MM.1S (cell line): ENCODE data around the gene BID.

ENCODE experiments used
- EZH2 ChIP-seq: fragments of 300-600 bp; sonication (generic); optimal IDR thresholded peaks from 2 replicates; pipeline ENCODE3; 2017; ENCODE audit warnings: low read depth, mild to moderate bottlenecking, antibody characterized with exemption, low read length, mixed read lengths
- EZH2phosphoT487 ChIP-seq: fragments of 300-600 bp; sonication (generic); IDR thresholded peaks from 2 replicates; pipeline ENCODE4 v1.6.1; 2018; ENCODE audit warnings: antibody characterized with exemption, low read length
- TF ChIP-seq, protein P1 (sequence below): fragments of 300-600 bp; sonication (generic); IDR thresholded peaks from 2 replicates; pipeline ENCODE4 v1.5.1; 2016; ENCODE audit warnings: antibody characterized with exemption, low read length, mixed read lengths

DNA sequence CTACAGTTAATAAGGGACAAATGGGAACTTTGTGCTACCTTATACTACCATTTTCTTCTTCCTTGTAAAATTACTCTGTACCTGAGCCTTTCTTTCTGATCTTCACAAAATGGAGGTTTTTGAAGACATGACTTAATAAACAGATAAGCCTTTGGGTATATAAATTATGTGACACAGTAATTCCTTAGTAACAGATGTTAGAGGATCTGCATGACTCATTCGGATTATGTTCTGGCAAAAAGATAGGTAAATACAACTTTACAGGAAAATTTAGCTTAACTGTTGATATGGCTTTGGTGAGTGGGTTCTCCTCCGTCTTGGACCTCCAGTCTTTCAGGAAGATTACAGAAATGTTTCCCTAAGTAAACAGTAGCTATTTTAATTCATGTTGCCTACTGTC, 61.8 kb downstream of the BID start:
- TF ChIP-seq, protein P1, sequence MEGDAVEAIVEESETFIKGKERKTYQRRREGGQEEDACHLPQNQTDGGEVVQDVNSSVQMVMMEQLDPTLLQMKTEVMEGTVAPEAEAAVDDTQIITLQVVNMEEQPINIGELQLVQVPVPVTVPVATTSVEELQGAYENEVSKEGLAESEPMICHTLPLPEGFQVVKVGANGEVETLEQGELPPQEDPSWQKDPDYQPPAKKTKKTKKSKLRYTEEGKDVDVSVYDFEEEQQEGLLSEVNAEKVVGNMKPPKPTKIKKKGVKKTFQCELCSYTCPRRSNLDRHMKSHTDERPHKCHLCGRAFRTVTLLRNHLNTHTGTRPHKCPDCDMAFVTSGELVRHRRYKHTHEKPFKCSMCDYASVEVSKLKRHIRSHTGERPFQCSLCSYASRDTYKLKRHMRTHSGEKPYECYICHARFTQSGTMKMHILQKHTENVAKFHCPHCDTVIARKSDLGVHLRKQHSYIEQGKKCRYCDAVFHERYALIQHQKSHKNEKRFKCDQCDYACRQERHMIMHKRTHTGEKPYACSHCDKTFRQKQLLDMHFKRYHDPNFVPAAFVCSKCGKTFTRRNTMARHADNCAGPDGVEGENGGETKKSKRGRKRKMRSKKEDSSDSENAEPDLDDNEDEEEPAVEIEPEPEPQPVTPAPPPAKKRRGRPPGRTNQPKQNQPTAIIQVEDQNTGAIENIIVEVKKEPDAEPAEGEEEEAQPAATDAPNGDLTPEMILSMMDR: no peak
- TF ChIP-seq EZH2phosphoT487: no peak
- TF ChIP-seq EZH2: no peak
